Transverse colon (tissue), 4 donors: Measurements from ENCODE around the gene MIA3. TPM values are rescaled to one million over a fixed set of nuclear protein-coding genes. Genes with fewer than 3 reads are reported as not detected.

Experiments
- DNase-seq: peaks from one replicate; pipeline ENCODE4 v3.0.0-alpha.2; 2019
- H3K27ac ChIP-seq, 4 donors: fragments of 200-600 bp; sonication (generic); 2 replicates each; pipeline ENCODE4 v1.5.1; 2016 to 2018; ENCODE audit warnings: inconsistent platforms in 4 of 4
- H3K27me3 ChIP-seq: fragments of 200-600 bp; sonication (generic); 2 replicates; pipeline ENCODE4 v1.5.1; 2017; ENCODE audit warnings: inconsistent platforms
- H3K36me3 ChIP-seq, 4 donors: fragments of 200-600 bp; sonication (generic); 2 replicates each; pipeline ENCODE4 v1.5.1; 2017 to 2019; ENCODE audit warnings: inconsistent platforms in 4 of 4
- H3K4me1 ChIP-seq, 4 donors: fragments of 200-600 bp; sonication (generic); 2 replicates each; pipeline ENCODE4 v1.5.1; 2017 to 2020; ENCODE audit warnings: inconsistent platforms in 4 of 4
- H3K4me3 ChIP-seq, 4 donors: fragments of 200-600 bp; sonication (generic); 1 replicate in 1 of 4; 2 replicates in 3 of 4; pipeline versions ENCODE4 v1.5.1 to v1.6.1; 2017 to 2019; ENCODE audit warnings: inconsistent platforms in 4 of 4
- H3K9me3 ChIP-seq, 2 donors: fragments of 200-600 bp; sonication (generic); 2 replicates each; pipeline ENCODE4 v1.5.1; 2017 to 2019; ENCODE audit warnings: inconsistent platforms in 2 of 2
- CTCF ChIP-seq, 5 experiments: fragments of 200-600 bp in 3 of 5; fragments of 450-650 bp in 2 of 5; sonication (generic) in 3 of 5; IDR thresholded peaks; 1 replicate in 2 of 5; 2 replicates in 3 of 5; pipeline ENCODE4 v1.5.1; 2016 to 2017; ENCODE audit warnings: antibody characterized with exemption in 5 of 5, inconsistent platforms in 3 of 5, mild to moderate bottlenecking in 2 of 5, moderate library complexity in 1 of 5
- EP300 ChIP-seq: sonication (generic); formaldehyde crosslinking; IDR thresholded peaks from one replicate; pipeline ENCODE4 v1.6.1; 2017; ENCODE audit warnings: antibody characterized with exemption, low read depth
- POLR2A ChIP-seq: fragments of 450-650 bp; IDR thresholded peaks from one replicate; pipeline ENCODE4 v1.6.1; 2016; ENCODE audit warnings: antibody characterized with exemption, mild to moderate bottlenecking, moderate library complexity
- POLR2AphosphoS5 ChIP-seq, 3 donors: sonication (generic); formaldehyde crosslinking; IDR thresholded peaks; one replicate each; pipeline ENCODE4 v1.6.1; 2016; ENCODE audit warnings: antibody characterized with exemption in 3 of 3
- WGBS, 2 donors: methylation state at CpG; one replicate each; pipeline ENCODE4 v1.1.5; 2018; ENCODE audit warnings: low coverage in 1 of 2; 5-methylcytosine and 5-hydroxymethylcytosine counted together
- in situ Hi-C, 4 donors: fragments of 200-750 bp; cut with MboI; loops; one replicate each; pipeline versions ENCODE4 v1.15.0 to v1.15.1; 2017; ENCODE audit warnings: low sequenced_read_pairs in 3 of 4, low pct_ligation_motif_present in 1 of 4, low pct_unique_long_range_greater_than_20kb in 1 of 4
- intact Hi-C: fragments of 100-400 bp; cut with DNase I; formaldehyde crosslinking; loops from one replicate; pipeline ENCODE4 v1.15.1; 2023; ENCODE audit warnings: low total_unique reads
- total RNA-seq, 4 donors: library from RNA; depleted of rRNA; stranded (reverse); fragments of >200 nt; gene quantifications; one replicate each; pipeline ENCODE4 v1.1.0, GENCODE V29; 2016

Gene MIA3
- total RNA-seq, 4 donors from 2014 or later = 39.2 to 185 (median 49.1) TPM

GRCh38 chr1:222613627-222614026 lies 4.3 kb upstream of the MIA3 start:
- Histone ChIP-seq H3K27ac (peak overlapping the region in 2 of 4 donors; percentile 22 to 24), H3K9me3 (no peaks in the 10 kb centered on the region), H3K4me3 (no peak overlapping the region), H3K36me3 (no peaks in the 10 kb centered on the region), H3K4me1 (peaks cover 0 to 48% (median 10%) of the 10 kb centered on the region in 4 donors), H3K27me3 (peaks cover 8% of the 10 kb centered on the region)
- 33 to 46% methylated on average over 1 of the region's 1 CpG for WGBS, 2 donors
- TF ChIP-seq POLR2A = no peak
- no peak for TF ChIP-seq EP300
- TF ChIP-seq CTCF (IDR thresholded peaks at IDR 0.05) = no peak
- TF ChIP-seq POLR2AphosphoS5 (IDR thresholded peaks at IDR 0.05) = no peak
- in situ Hi-C loops (no loop called here), intact Hi-C loops (no loop called here)
- no peak for DNase-seq

DNA sequence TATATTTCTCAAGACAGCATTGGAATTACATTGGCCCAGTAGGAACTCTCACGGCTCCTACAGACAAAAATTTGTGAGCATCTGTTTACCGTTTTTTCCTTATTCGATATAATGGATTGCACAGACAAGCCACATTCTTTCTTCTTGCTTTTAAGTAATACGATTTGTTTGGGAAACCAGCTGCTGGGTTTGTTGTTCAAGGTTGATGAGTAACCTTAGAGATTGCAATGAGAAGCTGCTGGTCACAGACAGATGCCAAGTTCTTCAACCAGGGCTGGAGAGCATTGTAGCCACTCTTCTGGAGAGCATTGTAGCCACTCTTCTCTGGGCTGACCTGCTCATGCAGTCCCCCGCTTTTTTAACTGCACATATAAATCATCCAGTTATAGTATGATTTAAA lies 1.4 kb upstream of the MIA3 start:
- H3K27me3 ChIP-seq = peaks cover 8% of the 10 kb centered on the region
- no peaks in the 10 kb centered on the region for H3K9me3 ChIP-seq
- TF ChIP-seq CTCF (IDR thresholded peaks at IDR 0.05) (no peak), POLR2AphosphoS5 (IDR thresholded peaks at IDR 0.05) (no peak), POLR2A (no peak)
- H3K36me3 ChIP-seq = no peaks in the 10 kb centered on the region
- intact Hi-C loops (no loop called here), in situ Hi-C loops (no loop called here)
- DNase-seq = no peak
- H3K4me3 ChIP-seq = no peak overlapping the region
- 66 to 80% methylated on average over 5 of the region's 5 CpGs for WGBS, 2 donors
- peaks cover 4 to 54% (median 15%) of the 10 kb centered on the region in 4 donors for H3K4me1 ChIP-seq
- H3K27ac ChIP-seq = peak overlapping the region; percentile 71 to 81 (median 77)

DNA sequence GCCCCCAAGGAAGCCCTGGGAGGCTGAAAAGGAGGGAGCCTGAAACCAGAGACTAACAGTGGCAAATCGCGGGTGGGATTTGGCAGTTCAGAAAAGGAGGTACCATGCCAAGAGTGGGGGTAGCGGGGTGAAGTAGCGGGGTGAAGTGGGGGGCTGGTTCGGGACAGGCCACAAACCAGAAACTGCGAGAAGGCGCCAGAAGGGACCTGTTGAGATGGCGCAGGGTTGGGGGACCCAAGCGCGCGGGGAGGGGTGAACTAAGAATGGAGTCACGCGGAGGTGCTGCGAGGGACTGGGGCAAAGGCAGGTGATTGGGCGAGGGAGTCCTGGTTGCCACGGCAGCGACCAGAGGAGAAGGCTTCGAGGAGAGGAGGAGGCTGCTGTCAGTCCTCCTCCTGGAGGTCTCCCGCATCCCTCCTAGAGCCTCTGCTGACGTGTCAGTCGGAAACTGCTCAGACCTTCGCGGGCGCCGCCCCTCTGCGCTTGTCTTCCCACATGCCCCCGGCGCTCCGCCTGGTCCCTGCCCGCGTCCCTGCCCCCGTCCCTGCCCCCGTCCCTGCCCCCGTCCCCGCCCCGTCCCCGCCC lies 438 bp upstream of the MIA3 start:
- in situ Hi-C loops (no loop called here), intact Hi-C loops (no loop called here)
- 2 to 6% methylated on average over 8 to 27 of the region's 37 CpGs for WGBS, 2 donors
- H3K27me3 ChIP-seq = peaks cover 8% of the 10 kb centered on the region
- no peaks in the 10 kb centered on the region for H3K36me3 ChIP-seq
- peak overlapping the region; percentile 71 to 81 (median 77) for H3K27ac ChIP-seq
- peaks cover 4 to 51% (median 15%) of the 10 kb centered on the region in 4 donors for H3K4me1 ChIP-seq
- peak; percentile 95 for DNase-seq
- peak overlapping the region; percentile 34 to 100 (median 46) for H3K4me3 ChIP-seq
- H3K9me3 ChIP-seq = no peaks in the 10 kb centered on the region
- TF ChIP-seq POLR2AphosphoS5 (IDR thresholded peaks at IDR 0.05) = peak; percentile 41 to 66 (median 61)
- TF ChIP-seq POLR2A = peak; percentile 58
- TF ChIP-seq EP300 = no peak
- TF ChIP-seq CTCF (IDR thresholded peaks at IDR 0.05) = no peak

DNA sequence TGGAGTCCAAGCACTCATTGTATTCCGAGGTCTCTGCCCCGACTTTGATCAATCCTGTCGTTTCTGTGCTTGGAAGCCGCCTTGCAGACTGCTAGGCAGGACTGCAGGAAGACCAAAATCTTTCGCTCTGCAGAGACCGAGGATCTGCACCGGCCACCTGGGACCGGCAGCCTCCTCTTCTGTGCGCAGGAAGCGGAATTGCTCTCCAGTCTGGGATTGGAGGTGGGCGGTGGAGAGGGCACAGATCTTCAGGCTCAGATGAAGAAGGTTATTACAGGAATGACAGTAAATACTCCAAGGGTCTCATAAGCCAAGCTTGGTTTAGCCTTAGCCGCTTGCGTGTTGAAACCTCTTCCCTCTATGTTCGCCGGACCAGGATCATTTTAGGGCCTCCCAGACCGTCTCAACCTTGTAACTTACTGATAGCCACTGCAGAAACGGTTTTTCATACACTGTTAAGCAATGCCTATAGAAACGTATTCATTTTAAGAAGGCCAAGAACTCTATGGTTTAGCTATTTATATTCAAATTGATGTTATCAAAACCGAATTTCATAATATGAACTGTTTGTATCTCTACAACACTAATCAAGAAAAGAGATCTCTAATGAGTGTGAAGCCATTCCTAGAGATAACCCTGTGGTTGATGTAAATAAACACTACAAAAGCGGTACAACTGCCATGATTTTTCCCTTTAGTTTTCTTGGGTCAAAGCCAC lies 1.1 kb downstream of the MIA3 start:
- peaks cover 0 to 5% (median 0%) of the 10 kb centered on the region in 4 donors for H3K36me3 ChIP-seq
- 32 to 48% methylated on average over 7 to 20 of the region's 20 CpGs for WGBS, 2 donors
- TF ChIP-seq EP300 (no peak), CTCF (IDR thresholded peaks at IDR 0.05) (no peak), POLR2AphosphoS5 (IDR thresholded peaks at IDR 0.05) (no peak), POLR2A (no peak)
- in situ Hi-C loops = no loop called here
- intact Hi-C loops = no loop called here
- peak overlapping the region; percentile 84 to 95 (median 92) for H3K27ac ChIP-seq
- peaks cover 4 to 40% (median 12%) of the 10 kb centered on the region in 4 donors for H3K4me1 ChIP-seq
- peak overlapping the region; percentile 67 to 100 (median 98) for H3K4me3 ChIP-seq
- peak; percentile 25 for DNase-seq
- H3K9me3 ChIP-seq = no peaks in the 10 kb centered on the region
- no peaks in the 10 kb centered on the region for H3K27me3 ChIP-seq
